Measurements from ENCODE around the gene SLCO2A1.

DNA sequence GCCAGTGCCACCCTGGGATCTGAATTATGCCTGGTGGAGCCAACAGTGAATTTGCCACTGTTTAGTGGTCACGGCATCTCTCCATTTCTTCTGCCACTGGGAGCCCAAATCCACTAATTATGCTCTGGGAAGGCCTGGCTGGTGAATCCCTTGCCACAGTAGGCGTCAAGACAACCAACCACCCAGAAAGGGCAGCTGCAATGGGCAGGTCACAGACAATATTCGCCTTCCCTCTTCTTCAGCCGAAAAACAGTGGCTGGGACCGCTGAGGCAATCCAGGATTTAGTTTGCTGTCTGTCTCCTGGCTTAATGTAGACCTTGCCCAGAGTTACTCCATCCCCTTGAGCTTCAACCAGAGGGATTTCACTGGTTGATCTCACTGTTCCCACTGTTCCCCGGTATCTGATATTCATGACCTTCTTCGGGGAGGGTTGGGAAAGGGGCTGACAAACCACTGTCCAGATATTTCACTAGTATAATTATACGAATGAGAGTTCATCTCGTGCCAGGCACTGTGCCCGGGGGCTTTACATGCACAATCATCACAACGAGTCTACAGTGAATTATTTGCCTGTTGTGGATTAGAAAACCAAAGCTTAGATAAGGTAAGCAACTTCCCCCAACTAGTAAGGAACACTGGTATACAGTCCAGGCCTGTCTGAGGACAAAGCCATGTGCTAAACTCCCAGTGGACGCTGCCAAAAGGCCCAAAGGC, 84.2 kb downstream of the SLCO2A1 start:
- TF ChIP-seq POLR2A (IDR thresholded peaks at IDR 0.05), result no peak
- TF ChIP-seq, protein P1, sequence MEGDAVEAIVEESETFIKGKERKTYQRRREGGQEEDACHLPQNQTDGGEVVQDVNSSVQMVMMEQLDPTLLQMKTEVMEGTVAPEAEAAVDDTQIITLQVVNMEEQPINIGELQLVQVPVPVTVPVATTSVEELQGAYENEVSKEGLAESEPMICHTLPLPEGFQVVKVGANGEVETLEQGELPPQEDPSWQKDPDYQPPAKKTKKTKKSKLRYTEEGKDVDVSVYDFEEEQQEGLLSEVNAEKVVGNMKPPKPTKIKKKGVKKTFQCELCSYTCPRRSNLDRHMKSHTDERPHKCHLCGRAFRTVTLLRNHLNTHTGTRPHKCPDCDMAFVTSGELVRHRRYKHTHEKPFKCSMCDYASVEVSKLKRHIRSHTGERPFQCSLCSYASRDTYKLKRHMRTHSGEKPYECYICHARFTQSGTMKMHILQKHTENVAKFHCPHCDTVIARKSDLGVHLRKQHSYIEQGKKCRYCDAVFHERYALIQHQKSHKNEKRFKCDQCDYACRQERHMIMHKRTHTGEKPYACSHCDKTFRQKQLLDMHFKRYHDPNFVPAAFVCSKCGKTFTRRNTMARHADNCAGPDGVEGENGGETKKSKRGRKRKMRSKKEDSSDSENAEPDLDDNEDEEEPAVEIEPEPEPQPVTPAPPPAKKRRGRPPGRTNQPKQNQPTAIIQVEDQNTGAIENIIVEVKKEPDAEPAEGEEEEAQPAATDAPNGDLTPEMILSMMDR (IDR thresholded peaks at IDR 0.05), result no peak

Measured in body of pancreas (tissue), 4 donors.